Activated CD8-positive, alpha-beta T cell treated with anti-CD3 and anti-CD28 coated beads for 36 hours (primary cell): Measurements from ENCODE around the gene TRDN. TPM values are rescaled to one million over a fixed set of nuclear protein-coding genes. Genes with fewer than 3 reads are reported as not detected.

Experiments used
- ATAC-seq: fragments of 200-7000 bp; cut with Tn5 transposase; one replicate; pipeline ENCODE4 v1.10.0; 2021; ENCODE audit warnings: mild to moderate bottlenecking, moderate library complexity
- CTCF ChIA-PET: fragments of 350-600 bp; sonication (Branson Sonifier 250); formaldehyde crosslinking; loops from one replicate; lab custom pipeline; 2021; ENCODE audit warnings: antibody characterized with exemption; lab: Charles Lee
- POLR2A ChIA-PET: fragments of 350-600 bp; sonication (Branson Sonifier 250); formaldehyde crosslinking; loops from one replicate; lab custom pipeline; 2021; ENCODE audit warnings: antibody characterized with exemption; lab: Charles Lee
- DNase-seq: peaks from one replicate; pipeline ENCODE4 v3.0.0-alpha.2; 2020
- H3K27ac Mint-ChIP-seq: one replicate; pipeline ENCODE4 v1.8.0; 2021; ENCODE audit warnings: mild to moderate bottlenecking, mixed read lengths
- H3K27me3 Mint-ChIP-seq: one replicate; pipeline ENCODE4 v1.8.0; 2021; ENCODE audit warnings: mixed read lengths
- H3K36me3 Mint-ChIP-seq: one replicate; pipeline ENCODE4 v1.8.0; 2021; ENCODE audit warnings: low read depth, mixed read lengths
- H3K4me1 Mint-ChIP-seq: one replicate; pipeline ENCODE4 v1.8.0; 2021; ENCODE audit warnings: low read depth, mixed read lengths
- H3K4me3 Mint-ChIP-seq: one replicate; pipeline ENCODE4 v1.8.0; 2021; ENCODE audit warnings: mild to moderate bottlenecking, moderate library complexity, mixed read lengths
- H3K9me3 Mint-ChIP-seq: one replicate; pipeline ENCODE4 v1.8.0; 2021; ENCODE audit warnings: mixed read lengths
- CTCF ChIP-seq: fragments of 200-600 bp; IDR thresholded peaks from one replicate; pipeline ENCODE4 v1.8.0; 2022; ENCODE audit warnings: antibody characterized with exemption, mild to moderate bottlenecking
- intact Hi-C: fragments of 100-400 bp; cut with micrococcal nuclease; formaldehyde crosslinking; loops from one replicate; pipeline ENCODE4 v1.10.0; 2022
- total RNA-seq, 2 experiments: library from RNA; stranded (reverse); gene quantifications; one replicate each; pipeline ENCODE4 v1.2.3, GENCODE V29; 2021

TRDN gene
- not detected for total RNA-seq

DNA sequence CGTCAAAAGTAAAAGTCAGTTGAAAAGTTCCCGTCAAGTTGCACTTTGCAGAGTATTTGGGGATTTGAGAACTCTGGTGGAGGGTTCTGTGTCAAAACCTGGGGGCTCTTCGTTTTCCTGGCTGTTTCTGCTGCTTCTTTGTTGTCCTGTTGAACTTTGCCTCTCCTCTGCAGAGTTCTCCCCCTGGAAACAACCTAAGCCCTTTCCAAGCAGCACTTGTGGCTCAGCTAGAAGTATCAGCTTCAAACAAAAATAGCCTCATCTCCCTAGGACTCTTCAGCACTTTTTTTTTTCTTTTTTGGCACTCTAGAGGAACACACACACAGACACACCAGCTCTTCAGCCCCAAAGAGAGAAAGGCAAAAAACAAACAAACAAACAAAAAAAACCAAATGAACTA is at the start of gene TRDN:
Gene TRDN (minus strand): TSS at position 169 of the 400 bp plus-strand sequence. CDS start 175 bp downstream, outside the sequence.
- Mint-ChIP-seq H3K27ac (no peak within 1 kb of the TSS), H3K9me3 (no peaks in the 10 kb centered on the region), H3K27me3 (no peaks in the 10 kb centered on the region), H3K36me3 (no peaks in the 10 kb centered on the region), H3K4me3 (no peak within 1 kb of the TSS), H3K4me1 (no peaks in the 10 kb centered on the region)
- ChIA-PET POLR2A (no interaction called here), CTCF (no interaction called here)
- DNase-seq (no peak), ATAC-seq (no peak)
- intact Hi-C loops: no loop called here
- TF ChIP-seq CTCF: no peak

- TF ChIP-seq CTCF: no peak
- Mint-ChIP-seq H3K27me3 (no peaks in the 10 kb centered on the region), H3K4me1 (no peaks in the 10 kb centered on the region), H3K27ac (no peak overlapping the region), H3K9me3 (peaks cover 3% of the 10 kb centered on the region), H3K4me3 (no peak overlapping the region), H3K36me3 (no peaks in the 10 kb centered on the region)
- ATAC-seq (no peak), DNase-seq (no peak)
- ChIA-PET POLR2A (no interaction called here), CTCF (no interaction called here)
- intact Hi-C loops: no loop called here
Measured at GRCh38 chr6:123681957-123682462, 45.3 kb upstream of the TRDN start.

- no peaks in the 10 kb centered on the region for H3K4me1 Mint-ChIP-seq
- DNase-seq (no peak), ATAC-seq (no peak)
- H3K27me3 Mint-ChIP-seq: no peaks in the 10 kb centered on the region
- ChIA-PET CTCF (no interaction called here), POLR2A (no interaction called here)
- intact Hi-C loops: no loop called here
- no peak overlapping the region for H3K27ac Mint-ChIP-seq
- peaks cover 16% of the 10 kb centered on the region for H3K9me3 Mint-ChIP-seq
- no peak overlapping the region for H3K4me3 Mint-ChIP-seq
- H3K36me3 Mint-ChIP-seq: no peaks in the 10 kb centered on the region
- no peak for TF ChIP-seq CTCF
Measured at GRCh38 chr6:123677897-123678296, 41.1 kb upstream of the TRDN start.

- DNase-seq (no peak), ATAC-seq (no peak)
- intact Hi-C loops: no loop called here
- Mint-ChIP-seq H3K4me3 (no peak overlapping the region), H3K27ac (no peak overlapping the region), H3K27me3 (no peaks in the 10 kb centered on the region), H3K9me3 (peaks cover 16% of the 10 kb centered on the region), H3K4me1 (no peaks in the 10 kb centered on the region), H3K36me3 (no peaks in the 10 kb centered on the region)
- CTCF ChIA-PET: no interaction called here
- POLR2A ChIA-PET: no interaction called here
- TF ChIP-seq CTCF: no peak
Measured at GRCh38 chr6:123676793-123677192, 40.0 kb upstream of the TRDN start.

DNA sequence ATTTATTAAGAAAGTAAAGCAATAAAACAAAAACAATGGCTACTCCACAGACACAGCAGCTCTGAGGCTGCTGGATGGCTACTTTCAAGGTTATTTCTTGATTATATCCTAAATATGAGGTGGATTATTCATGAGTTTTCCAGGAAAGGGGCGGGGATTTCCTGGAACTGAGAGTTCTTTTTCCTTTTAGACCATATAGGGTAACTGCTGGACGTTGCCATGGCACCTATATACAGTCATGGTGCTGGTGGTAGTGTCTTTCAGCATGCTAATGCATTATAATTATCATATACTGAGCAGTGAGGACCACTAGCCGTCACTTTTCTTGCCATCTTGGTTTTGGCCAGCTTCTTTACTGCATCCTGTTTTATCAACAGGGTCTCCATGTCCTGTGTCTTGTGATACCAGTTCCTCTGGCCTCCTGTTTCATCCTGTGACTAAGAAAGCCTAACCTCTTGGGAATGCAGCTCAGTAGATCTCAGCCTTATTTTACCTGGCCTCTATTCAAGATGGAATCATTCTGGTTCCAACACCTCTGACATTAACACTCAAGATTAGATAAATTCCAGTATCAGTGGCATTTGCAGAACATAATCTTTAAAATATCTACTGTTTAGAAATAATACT is 32.3 kb upstream of the TRDN start:
- Mint-ChIP-seq H3K27me3 (no peaks in the 10 kb centered on the region), H3K9me3 (peaks cover 5% of the 10 kb centered on the region), H3K36me3 (no peaks in the 10 kb centered on the region), H3K4me3 (no peak overlapping the region), H3K4me1 (no peaks in the 10 kb centered on the region), H3K27ac (no peak overlapping the region)
- TF ChIP-seq CTCF: no peak
- intact Hi-C loops: no loop called here
- ChIA-PET POLR2A (no interaction called here), CTCF (no interaction called here)
- no peak for DNase-seq
- no peak for ATAC-seq
